ENCODE data around the gene TTC7B. TPM values are rescaled to one million over a fixed set of nuclear protein-coding genes. Genes with fewer than 3 reads are reported as not detected.
A peak's percentile ranks its signal among the peaks of the same experiment; 100 is the strongest.

The TTC7B gene
- total and polyA plus RNA-seq, 4 donors = 23.1 to 85.0 (median 54.6) TPM

DNA sequence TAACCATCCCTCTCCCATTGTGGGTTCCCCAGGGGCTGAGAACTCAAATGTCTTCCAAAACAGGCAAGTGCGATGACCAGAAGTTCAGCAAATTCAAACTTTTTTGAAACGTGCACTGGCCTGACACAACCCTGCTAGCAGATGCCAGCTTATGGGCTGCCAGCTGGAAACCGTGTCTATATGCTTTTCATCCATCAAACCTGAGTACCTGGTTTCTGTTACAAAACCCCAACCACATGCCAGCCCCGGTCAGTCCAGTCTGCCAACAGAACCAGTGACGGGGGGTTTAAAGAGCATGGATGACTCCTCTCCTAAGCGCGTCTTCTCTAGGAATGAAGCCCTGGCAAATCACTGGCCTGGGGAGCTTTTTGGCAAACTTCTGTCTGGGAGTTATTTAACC is 189.7 kb downstream of the TTC7B start:
- H3K4me3 ChIP-seq (ENCODE audit: low read depth, low read length) = no peak overlapping the region
- WGBS (ENCODE audit: insufficient coverage) = 83% methylated on average over 5 of the region's 7 CpGs
- no peaks in the 10 kb centered on the region for H3K9me3 ChIP-seq (ENCODE audit: control insufficient read depth, insufficient read depth, low read length)
- no peaks in the 10 kb centered on the region for H3K27me3 ChIP-seq (ENCODE audit: control insufficient read depth, insufficient read depth, low read length)
- peaks cover 7% of the 10 kb centered on the region for H3K36me3 ChIP-seq (ENCODE audit: control insufficient read depth, insufficient read depth, low read length)
- no peak for DNase-seq (ENCODE audit: low read depth in 4 of 6, low spot score in 6 of 6)
- H3K27ac ChIP-seq (ENCODE audit: low read depth, low read length) = no peak overlapping the region
- H3K4me1 ChIP-seq (ENCODE audit: control insufficient read depth, insufficient read depth, low read length) = peaks cover 24% of the 10 kb centered on the region

- Histone ChIP-seq H3K9me3 (ENCODE audit: control insufficient read depth, insufficient read depth, low read length) (no peaks in the 10 kb centered on the region), H3K4me1 (ENCODE audit: control insufficient read depth, insufficient read depth, low read length) (peaks cover 32% of the 10 kb centered on the region), H3K36me3 (ENCODE audit: control insufficient read depth, insufficient read depth, low read length) (peaks cover 14% of the 10 kb centered on the region), H3K27me3 (ENCODE audit: control insufficient read depth, insufficient read depth, low read length) (no peaks in the 10 kb centered on the region), H3K27ac (ENCODE audit: low read depth, low read length) (no peak overlapping the region), H3K4me3 (ENCODE audit: low read depth, low read length) (no peak overlapping the region)
- peak in 1 of 6 donors; percentile 58 for DNase-seq (ENCODE audit: low read depth in 4 of 6, low spot score in 6 of 6)
- WGBS (ENCODE audit: insufficient coverage) = no CpG with 5 or more reads among the region's 8 CpGs
These were observed 190.8 kb downstream of the TTC7B start for GRCh38 chr14:90625445-90625844.

DNA sequence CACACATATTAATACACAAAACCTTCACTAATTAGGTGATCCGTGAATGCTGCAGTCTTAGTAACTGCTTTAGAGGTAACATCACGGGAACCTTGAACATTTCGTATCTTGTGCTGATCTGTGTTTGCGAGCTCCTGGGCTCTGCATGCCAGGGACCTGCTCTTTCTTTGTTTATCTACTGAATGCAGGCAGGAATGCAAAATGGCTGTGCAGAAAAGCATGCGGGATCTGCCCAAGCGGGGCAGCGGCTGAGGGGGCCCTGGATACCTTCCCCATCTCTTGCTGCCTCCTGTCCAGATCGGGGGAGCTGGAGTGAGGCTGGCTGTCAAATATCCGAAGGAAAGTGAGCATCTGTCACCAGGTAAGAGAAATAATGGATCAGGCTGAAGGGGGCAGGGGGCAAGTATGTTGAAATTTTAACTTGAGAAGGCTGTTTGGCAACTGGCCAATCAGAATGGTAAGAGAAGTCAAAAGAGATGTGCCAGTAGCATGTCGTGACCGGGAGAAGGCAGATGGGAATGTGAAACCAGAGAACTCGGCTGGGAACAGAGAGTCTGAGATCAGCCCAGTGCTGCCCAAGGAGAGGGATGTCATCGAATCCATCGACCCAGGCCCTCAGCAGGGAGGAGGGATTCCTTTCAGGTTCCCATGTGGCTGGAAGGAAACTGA is 191.4 kb downstream of the TTC7B start:
- no peaks in the 10 kb centered on the region for H3K9me3 ChIP-seq (ENCODE audit: control insufficient read depth, insufficient read depth, low read length)
- DNase-seq (ENCODE audit: low read depth in 4 of 6, low spot score in 6 of 6) = peak in 2 of 6 donors; percentile 40 to 45
- H3K4me3 ChIP-seq (ENCODE audit: low read depth, low read length) = no peak overlapping the region
- H3K36me3 ChIP-seq (ENCODE audit: control insufficient read depth, insufficient read depth, low read length) = peaks cover 18% of the 10 kb centered on the region
- H3K27me3 ChIP-seq (ENCODE audit: control insufficient read depth, insufficient read depth, low read length) = no peaks in the 10 kb centered on the region
- WGBS (ENCODE audit: insufficient coverage) = 51% methylated on average over 13 of the region's 14 CpGs
- H3K27ac ChIP-seq (ENCODE audit: low read depth, low read length) = no peak overlapping the region
- peaks cover 38% of the 10 kb centered on the region for H3K4me1 ChIP-seq (ENCODE audit: control insufficient read depth, insufficient read depth, low read length)

- DNase-seq (ENCODE audit: low read depth in 4 of 6, low spot score in 6 of 6) = no peak
- Histone ChIP-seq H3K27me3 (ENCODE audit: control insufficient read depth, insufficient read depth, low read length) (no peaks in the 10 kb centered on the region), H3K9me3 (ENCODE audit: control insufficient read depth, insufficient read depth, low read length) (no peaks in the 10 kb centered on the region), H3K27ac (ENCODE audit: low read depth, low read length) (no peak overlapping the region), H3K4me3 (ENCODE audit: low read depth, low read length) (no peak overlapping the region), H3K36me3 (ENCODE audit: control insufficient read depth, insufficient read depth, low read length) (peaks cover 15% of the 10 kb centered on the region), H3K4me1 (ENCODE audit: control insufficient read depth, insufficient read depth, low read length) (peaks cover 35% of the 10 kb centered on the region)
- 81% methylated on average over 5 of the region's 8 CpGs for WGBS (ENCODE audit: insufficient coverage)
These were observed 192.0 kb downstream of the TTC7B start for GRCh38 chr14:90624227-90624626.

GRCh38 chr14:90621201-90621600 is 195.0 kb downstream of the TTC7B start:
- Histone ChIP-seq H3K9me3 (ENCODE audit: control insufficient read depth, insufficient read depth, low read length) (no peaks in the 10 kb centered on the region), H3K36me3 (ENCODE audit: control insufficient read depth, insufficient read depth, low read length) (peaks cover 22% of the 10 kb centered on the region), H3K27ac (ENCODE audit: low read depth, low read length) (no peak overlapping the region), H3K4me3 (ENCODE audit: low read depth, low read length) (no peak overlapping the region), H3K27me3 (ENCODE audit: control insufficient read depth, insufficient read depth, low read length) (no peaks in the 10 kb centered on the region), H3K4me1 (ENCODE audit: control insufficient read depth, insufficient read depth, low read length) (peaks cover 31% of the 10 kb centered on the region)
- DNase-seq (ENCODE audit: low read depth in 4 of 6, low spot score in 6 of 6) = no peak
- 97% methylated on average over 32 of the region's 32 CpGs for WGBS (ENCODE audit: insufficient coverage)

DNA sequence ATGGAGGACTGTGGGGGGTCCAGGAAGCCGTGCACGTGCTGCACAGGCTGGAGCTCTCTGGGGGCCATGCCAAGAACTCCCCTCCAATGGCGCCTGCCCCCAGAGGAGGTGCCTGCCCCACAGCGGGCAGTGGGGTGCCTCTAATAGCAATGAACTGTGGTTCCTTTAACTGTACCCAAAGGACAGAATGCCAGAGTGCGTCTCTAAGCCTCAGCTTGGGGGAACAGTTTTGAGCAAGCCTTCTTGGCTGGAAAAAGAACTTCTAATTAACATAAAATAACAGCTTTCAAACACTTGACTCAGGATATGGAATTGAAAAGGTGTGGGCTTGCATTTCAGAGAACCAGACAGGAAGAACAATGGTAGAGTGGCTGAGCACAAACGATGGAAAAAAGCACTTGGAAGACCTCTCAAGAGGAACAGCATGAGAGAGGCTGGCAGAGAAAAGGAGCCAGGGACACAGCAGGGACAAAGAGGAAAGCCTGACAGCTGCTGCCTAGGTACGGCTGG is 195.6 kb downstream of the TTC7B start:
- Histone ChIP-seq H3K9me3 (ENCODE audit: control insufficient read depth, insufficient read depth, low read length) (no peaks in the 10 kb centered on the region), H3K36me3 (ENCODE audit: control insufficient read depth, insufficient read depth, low read length) (peaks cover 22% of the 10 kb centered on the region), H3K4me3 (ENCODE audit: low read depth, low read length) (no peak overlapping the region), H3K4me1 (ENCODE audit: control insufficient read depth, insufficient read depth, low read length) (peaks cover 36% of the 10 kb centered on the region), H3K27ac (ENCODE audit: low read depth, low read length) (no peak overlapping the region), H3K27me3 (ENCODE audit: control insufficient read depth, insufficient read depth, low read length) (no peaks in the 10 kb centered on the region)
- WGBS (ENCODE audit: insufficient coverage) = 43% methylated on average over 6 of the region's 7 CpGs
- peak in 1 of 6 donors; percentile 69 for DNase-seq (ENCODE audit: low read depth in 4 of 6, low spot score in 6 of 6)

GRCh38 chr14:90619911-90620310 is 196.3 kb downstream of the TTC7B start:
- WGBS (ENCODE audit: insufficient coverage) = 96% methylated on average over 7 of the region's 8 CpGs
- Histone ChIP-seq H3K27ac (ENCODE audit: low read depth, low read length) (no peak overlapping the region), H3K4me3 (ENCODE audit: low read depth, low read length) (no peak overlapping the region), H3K36me3 (ENCODE audit: control insufficient read depth, insufficient read depth, low read length) (peaks cover 22% of the 10 kb centered on the region), H3K9me3 (ENCODE audit: control insufficient read depth, insufficient read depth, low read length) (no peaks in the 10 kb centered on the region), H3K27me3 (ENCODE audit: control insufficient read depth, insufficient read depth, low read length) (no peaks in the 10 kb centered on the region), H3K4me1 (ENCODE audit: control insufficient read depth, insufficient read depth, low read length) (peaks cover 36% of the 10 kb centered on the region)
- no peak for DNase-seq (ENCODE audit: low read depth in 4 of 6, low spot score in 6 of 6)

DNA sequence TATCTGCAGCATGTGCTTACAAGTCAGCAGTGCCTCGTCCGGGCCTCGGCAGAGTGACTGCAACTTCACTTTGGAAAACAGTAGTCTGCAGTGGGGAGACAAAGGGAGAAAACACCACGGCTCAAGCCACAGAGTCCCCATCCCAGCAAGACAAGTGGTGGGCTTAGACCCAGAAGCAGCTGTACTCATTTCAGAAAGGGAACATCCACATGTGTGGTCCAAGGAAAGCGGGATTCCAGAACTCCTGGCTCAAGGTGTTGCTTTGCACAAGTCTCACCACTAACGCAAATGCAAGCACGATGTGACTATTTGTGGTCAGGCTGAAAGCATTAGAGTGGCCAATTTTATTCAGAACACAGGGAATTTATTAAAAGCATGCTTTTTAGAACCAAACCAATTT is 198.3 kb downstream of the TTC7B start:
- H3K4me1 ChIP-seq (ENCODE audit: control insufficient read depth, insufficient read depth, low read length) = peaks cover 42% of the 10 kb centered on the region
- peaks cover 26% of the 10 kb centered on the region for H3K36me3 ChIP-seq (ENCODE audit: control insufficient read depth, insufficient read depth, low read length)
- H3K4me3 ChIP-seq (ENCODE audit: low read depth, low read length) = no peak overlapping the region
- no peaks in the 10 kb centered on the region for H3K9me3 ChIP-seq (ENCODE audit: control insufficient read depth, insufficient read depth, low read length)
- H3K27ac ChIP-seq (ENCODE audit: low read depth, low read length) = no peak overlapping the region
- DNase-seq (ENCODE audit: low read depth in 4 of 6, low spot score in 6 of 6) = no peak
- WGBS (ENCODE audit: insufficient coverage) = 82% methylated on average over 5 of the region's 7 CpGs
- H3K27me3 ChIP-seq (ENCODE audit: control insufficient read depth, insufficient read depth, low read length) = no peaks in the 10 kb centered on the region

- Histone ChIP-seq H3K9me3 (ENCODE audit: control insufficient read depth, insufficient read depth, low read length) (no peaks in the 10 kb centered on the region), H3K4me1 (ENCODE audit: control insufficient read depth, insufficient read depth, low read length) (peaks cover 42% of the 10 kb centered on the region), H3K36me3 (ENCODE audit: control insufficient read depth, insufficient read depth, low read length) (peaks cover 26% of the 10 kb centered on the region), H3K4me3 (ENCODE audit: low read depth, low read length) (no peak overlapping the region), H3K27me3 (ENCODE audit: control insufficient read depth, insufficient read depth, low read length) (no peaks in the 10 kb centered on the region), H3K27ac (ENCODE audit: low read depth, low read length) (no peak overlapping the region)
- 73% methylated on average over 4 of the region's 7 CpGs for WGBS (ENCODE audit: insufficient coverage)
- DNase-seq (ENCODE audit: low read depth in 4 of 6, low spot score in 6 of 6) = no peak
These were observed 199.3 kb downstream of the TTC7B start for GRCh38 chr14:90616881-90617280.

DNA sequence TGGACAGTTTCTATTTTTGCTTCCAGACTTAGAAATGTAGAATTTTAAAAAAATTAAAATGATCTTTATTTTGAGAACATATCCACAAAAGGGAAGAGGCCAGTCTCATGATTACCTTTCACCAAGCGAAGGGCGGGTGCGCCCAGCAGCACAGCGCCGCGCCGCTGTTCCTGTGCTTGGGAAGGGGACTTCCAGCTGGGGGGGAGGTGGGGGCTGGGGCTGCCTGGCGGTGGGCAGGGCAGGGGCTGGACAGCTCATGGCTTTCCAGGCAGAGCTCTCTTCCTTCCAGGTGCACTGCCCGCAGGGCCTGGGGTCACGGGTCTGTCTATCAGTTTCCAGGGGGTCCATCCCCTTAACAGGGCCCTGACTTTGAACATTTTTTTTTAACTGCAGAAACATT is 199.9 kb downstream of the TTC7B start:
- 52% methylated on average over 2 of the region's 10 CpGs for WGBS (ENCODE audit: insufficient coverage)
- H3K4me1 ChIP-seq (ENCODE audit: control insufficient read depth, insufficient read depth, low read length) = peaks cover 44% of the 10 kb centered on the region
- H3K27me3 ChIP-seq (ENCODE audit: control insufficient read depth, insufficient read depth, low read length) = no peaks in the 10 kb centered on the region
- H3K9me3 ChIP-seq (ENCODE audit: control insufficient read depth, insufficient read depth, low read length) = no peaks in the 10 kb centered on the region
- H3K36me3 ChIP-seq (ENCODE audit: control insufficient read depth, insufficient read depth, low read length) = peaks cover 25% of the 10 kb centered on the region
- peak overlapping the region; percentile 29 for H3K27ac ChIP-seq (ENCODE audit: low read depth, low read length)
- no peak overlapping the region for H3K4me3 ChIP-seq (ENCODE audit: low read depth, low read length)
- no peak for DNase-seq (ENCODE audit: low read depth in 4 of 6, low spot score in 6 of 6)
